Measurements from ENCODE around the gene EPS8L2. TPM values are rescaled to one million over a fixed set of nuclear protein-coding genes. Genes with fewer than 3 reads are reported as not detected.

EPS8L2 gene
- total RNA-seq, 4 donors from 2014 or later: 163 to 367 (median 238) TPM

GRCh38 chr11:660281-660680, 45.8 kb upstream of the EPS8L2 start:
- H3K27me3 ChIP-seq: no peaks in the 10 kb centered on the region
- H3K4me1 ChIP-seq: peaks cover 0 to 24% (median 2%) of the 10 kb centered on the region in 3 donors
- WGBS, 2 donors: 55 to 87% methylated on average over 1 to 3 of the region's 19 CpGs
- no peak overlapping the region for H3K27ac ChIP-seq
- DNase-seq: no peak
- no peak for TF ChIP-seq CTCF (IDR thresholded peaks at IDR 0.05)
- no peak for TF ChIP-seq POLR2A (IDR thresholded peaks at IDR 0.05)
- H3K4me3 ChIP-seq: no peak overlapping the region
- H3K36me3 ChIP-seq: peaks cover 7 to 83% (median 14%) of the 10 kb centered on the region in 3 donors
- intact Hi-C loops (cut with DNase I): loop anchor here (10.0 kb wide), 1 partner anchor 65 kb away; no protein-coding TSS in a partner anchor
- no peaks in the 10 kb centered on the region for H3K9me3 ChIP-seq

GRCh38 chr11:660681-661444, 45.2 kb upstream of the EPS8L2 start:
- DNase-seq: no peak
- Histone ChIP-seq H3K9me3 (no peaks in the 10 kb centered on the region), H3K36me3 (peaks cover 7 to 79% (median 14%) of the 10 kb centered on the region in 3 donors), H3K27me3 (no peaks in the 10 kb centered on the region), H3K4me3 (no peak overlapping the region), H3K4me1 (peaks cover 5 to 30% (median 8%) of the 10 kb centered on the region in 3 donors), H3K27ac (no peak overlapping the region)
- no peak for TF ChIP-seq CTCF (IDR thresholded peaks at IDR 0.05)
- no peak for TF ChIP-seq POLR2A (IDR thresholded peaks at IDR 0.05)
- intact Hi-C loops (cut with DNase I): loop anchor here (10.0 kb wide), 1 partner anchor 64 kb away; no protein-coding TSS in a partner anchor
- 89 to 94% methylated on average over 7 to 15 of the region's 19 CpGs for WGBS, 2 donors

- DNase-seq: no peak
- intact Hi-C loops (cut with DNase I): loop anchor here (10.0 kb wide), 1 partner anchor 62 kb away; no protein-coding TSS in a partner anchor
- Histone ChIP-seq H3K27me3 (no peaks in the 10 kb centered on the region), H3K36me3 (peaks cover 7 to 79% (median 14%) of the 10 kb centered on the region in 3 donors), H3K9me3 (no peaks in the 10 kb centered on the region), H3K4me3 (no peak overlapping the region), H3K27ac (no peak overlapping the region), H3K4me1 (peaks cover 6 to 32% (median 11%) of the 10 kb centered on the region in 3 donors)
- WGBS, 2 donors: 53 to 70% methylated on average over 9 to 10 of the region's 15 CpGs
- TF ChIP-seq CTCF (IDR thresholded peaks at IDR 0.05): peak; percentile 65 to 77 (median 72)
- no peak for TF ChIP-seq POLR2A (IDR thresholded peaks at IDR 0.05)
These were observed 43.2 kb upstream of the EPS8L2 start for GRCh38 chr11:662689-663274.

GRCh38 chr11:665062-665703, 40.8 kb upstream of the EPS8L2 start:
- H3K9me3 ChIP-seq: no peaks in the 10 kb centered on the region
- intact Hi-C loops (cut with DNase I): loop anchor here (10.0 kb wide), 1 partner anchor 60 kb away; no protein-coding TSS in a partner anchor
- no peak overlapping the region for H3K4me3 ChIP-seq
- no peak for TF ChIP-seq POLR2A (IDR thresholded peaks at IDR 0.05)
- no peak for TF ChIP-seq CTCF (IDR thresholded peaks at IDR 0.05)
- H3K36me3 ChIP-seq: peaks cover 0 to 77% (median 4%) of the 10 kb centered on the region in 3 donors
- DNase-seq: no peak
- H3K27me3 ChIP-seq: no peaks in the 10 kb centered on the region
- peaks cover 6 to 16% (median 11%) of the 10 kb centered on the region in 3 donors for H3K4me1 ChIP-seq
- peak overlapping the region; percentile 11 to 79 (median 67) for H3K27ac ChIP-seq
- 7 to 46% methylated on average over 8 of the region's 15 CpGs for WGBS, 2 donors

All from esophagus squamous epithelium (tissue), 5 donors.